ENCODE results near the gene ANGEL1.

DNA sequence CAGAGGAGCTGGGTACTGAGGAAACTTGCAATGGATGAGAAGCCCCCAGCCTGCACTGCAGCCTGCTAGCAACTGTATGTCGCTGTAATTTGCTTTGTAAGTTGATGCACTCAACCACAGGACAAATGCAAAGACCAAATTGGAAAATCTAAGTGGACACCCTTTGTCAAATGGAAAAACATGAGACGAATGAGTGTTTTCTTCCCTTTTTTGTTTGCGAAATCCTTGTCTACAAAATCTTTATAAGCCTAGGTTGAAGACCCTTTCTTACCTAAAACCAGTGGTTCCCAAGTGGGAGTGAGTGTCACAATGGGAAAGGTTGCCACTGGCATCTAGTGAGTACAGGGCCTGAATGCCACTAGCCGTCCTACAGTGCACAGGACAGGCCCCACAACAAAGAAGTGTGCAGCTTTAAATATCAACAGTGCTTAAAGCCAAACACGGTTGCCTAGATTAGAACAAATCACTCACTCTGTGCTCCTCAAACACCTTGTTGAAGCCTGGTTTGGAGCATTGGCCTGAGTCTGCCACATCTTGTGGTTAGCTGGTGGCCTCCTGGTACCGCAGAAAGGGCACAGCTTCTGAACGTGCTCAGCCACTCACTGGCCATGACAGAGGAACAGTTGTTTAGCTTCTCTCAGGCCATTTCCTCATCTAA is 59.0 kb downstream of the ANGEL1 start:
- TF ChIP-seq, protein P1, sequence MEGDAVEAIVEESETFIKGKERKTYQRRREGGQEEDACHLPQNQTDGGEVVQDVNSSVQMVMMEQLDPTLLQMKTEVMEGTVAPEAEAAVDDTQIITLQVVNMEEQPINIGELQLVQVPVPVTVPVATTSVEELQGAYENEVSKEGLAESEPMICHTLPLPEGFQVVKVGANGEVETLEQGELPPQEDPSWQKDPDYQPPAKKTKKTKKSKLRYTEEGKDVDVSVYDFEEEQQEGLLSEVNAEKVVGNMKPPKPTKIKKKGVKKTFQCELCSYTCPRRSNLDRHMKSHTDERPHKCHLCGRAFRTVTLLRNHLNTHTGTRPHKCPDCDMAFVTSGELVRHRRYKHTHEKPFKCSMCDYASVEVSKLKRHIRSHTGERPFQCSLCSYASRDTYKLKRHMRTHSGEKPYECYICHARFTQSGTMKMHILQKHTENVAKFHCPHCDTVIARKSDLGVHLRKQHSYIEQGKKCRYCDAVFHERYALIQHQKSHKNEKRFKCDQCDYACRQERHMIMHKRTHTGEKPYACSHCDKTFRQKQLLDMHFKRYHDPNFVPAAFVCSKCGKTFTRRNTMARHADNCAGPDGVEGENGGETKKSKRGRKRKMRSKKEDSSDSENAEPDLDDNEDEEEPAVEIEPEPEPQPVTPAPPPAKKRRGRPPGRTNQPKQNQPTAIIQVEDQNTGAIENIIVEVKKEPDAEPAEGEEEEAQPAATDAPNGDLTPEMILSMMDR (IDR thresholded peaks at IDR 0.05), result no peak
- no peak for TF ChIP-seq POLR2A (IDR thresholded peaks at IDR 0.05)

Measured in testis (tissue), 2 donors.